ENCODE results near the gene LRMDA. TPM values are rescaled to one million over a fixed set of nuclear protein-coding genes. Genes with fewer than 3 reads are reported as not detected.

The LRMDA gene
- polyA plus RNA-seq, 3 donors: 39.8 to 59.6 (median 56.4) TPM

DNA sequence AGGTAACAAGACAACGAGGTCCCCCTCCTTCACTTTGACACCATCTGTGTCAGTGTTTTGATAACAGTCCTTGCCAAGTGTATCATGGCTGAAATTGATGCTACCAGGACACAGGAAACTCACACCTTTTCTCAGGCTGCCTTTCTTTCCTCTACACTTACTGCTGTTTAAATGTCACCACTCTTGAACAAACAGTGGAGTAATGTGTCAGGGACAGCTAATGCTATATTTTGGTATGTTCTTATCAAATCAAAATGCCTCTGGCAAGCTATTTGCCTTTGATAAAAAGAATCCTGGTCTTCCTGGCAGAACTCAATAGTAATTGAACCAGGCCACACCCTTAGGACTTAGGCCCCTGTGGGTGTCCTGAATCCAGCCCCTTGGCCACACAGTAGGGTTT is 692.9 kb downstream of the LRMDA start:
- Histone ChIP-seq H3K36me3 (replicated peaks in 1 of 2; ENCODE audit: control insufficient read depth in 1 of 2, insufficient read depth in 2 of 2, low read length in 2 of 2) (no peaks in the 10 kb centered on the region), H3K4me2 (replicated peaks; ENCODE audit: extremely low read depth, low read length, poor library complexity, severe bottlenecking) (no peak overlapping the region), H3K4me3 (replicated peaks in 1 of 3; ENCODE audit: low read depth in 2 of 3, low read length in 3 of 3) (no peak overlapping the region), H3K27me3 (ENCODE audit: control insufficient read depth in 2 of 2, insufficient read depth in 2 of 2, low read length in 2 of 2) (no peaks in the 10 kb centered on the region), H3K9ac (ENCODE audit: insufficient read depth, low read length, poor library complexity, severe bottlenecking) (no peak overlapping the region), H4K20me1 (ENCODE audit: insufficient read depth, low read length) (no peaks in the 10 kb centered on the region), H3K4me1 (ENCODE audit: control insufficient read depth in 1 of 2, insufficient read depth in 2 of 2, low read length in 2 of 2) (peaks cover 7 to 14% of the 10 kb centered on the region in 2 donors), H2AFZ (ENCODE audit: insufficient read depth, low read depth, low read length, poor library complexity, severe bottlenecking) (no peak overlapping the region), H3K9me3 (replicated peaks in 1 of 2; ENCODE audit: control insufficient read depth in 1 of 2, insufficient read depth in 1 of 2, low read length in 2 of 2) (no peaks in the 10 kb centered on the region), H3K27ac (ENCODE audit: low read depth in 1 of 2, low read length in 2 of 2) (no peak overlapping the region), H3K79me2 (ENCODE audit: insufficient read depth, low read length) (no peaks in the 10 kb centered on the region)
- Mint-ChIP-seq H3K4me1 (peaks cover 23% of the 10 kb centered on the region), H3K27ac (no peak overlapping the region), H3K4me3 (no peak overlapping the region), H3K27me3 (ENCODE audit: low read depth in 3 of 3) (peaks cover 0 to 5% (median 1%) of the 10 kb centered on the region in 3 donors), H3K36me3 (peaks cover 0 to 4% of the 10 kb centered on the region in 2 donors), H3K9me3 (peaks cover 0 to 1% (median 0%) of the 10 kb centered on the region in 7 donors)
- TF ChIP-seq CTCF (IDR thresholded peaks at IDR 0.05): no peak
- DNase-seq: no peak
- 57% methylated on average over 1 of the region's 1 CpG for WGBS (ENCODE audit: insufficient coverage)
- intact Hi-C loops (cut with micrococcal nuclease): no loop called here

- Histone ChIP-seq H3K4me2 (replicated peaks; ENCODE audit: extremely low read depth, low read length, poor library complexity, severe bottlenecking) (no peak overlapping the region), H2AFZ (ENCODE audit: insufficient read depth, low read depth, low read length, poor library complexity, severe bottlenecking) (no peak overlapping the region), H3K27ac (ENCODE audit: low read depth in 1 of 2, low read length in 2 of 2) (no peak overlapping the region), H3K36me3 (replicated peaks in 1 of 2; ENCODE audit: control insufficient read depth in 1 of 2, insufficient read depth in 2 of 2, low read length in 2 of 2) (no peaks in the 10 kb centered on the region), H3K27me3 (ENCODE audit: control insufficient read depth in 2 of 2, insufficient read depth in 2 of 2, low read length in 2 of 2) (no peaks in the 10 kb centered on the region), H4K20me1 (ENCODE audit: insufficient read depth, low read length) (no peaks in the 10 kb centered on the region), H3K4me1 (ENCODE audit: control insufficient read depth in 1 of 2, insufficient read depth in 2 of 2, low read length in 2 of 2) (peaks cover 7 to 14% of the 10 kb centered on the region in 2 donors), H3K9ac (ENCODE audit: insufficient read depth, low read length, poor library complexity, severe bottlenecking) (no peak overlapping the region), H3K9me3 (replicated peaks in 1 of 2; ENCODE audit: control insufficient read depth in 1 of 2, insufficient read depth in 1 of 2, low read length in 2 of 2) (no peaks in the 10 kb centered on the region), H3K4me3 (replicated peaks in 1 of 3; ENCODE audit: low read depth in 2 of 3, low read length in 3 of 3) (no peak overlapping the region), H3K79me2 (ENCODE audit: insufficient read depth, low read length) (no peaks in the 10 kb centered on the region)
- TF ChIP-seq CTCF (IDR thresholded peaks at IDR 0.05): no peak
- no CpG with 5 or more reads among the region's 2 CpGs for WGBS (ENCODE audit: insufficient coverage)
- no peak for DNase-seq
- Mint-ChIP-seq H3K27ac (no peak overlapping the region), H3K4me1 (peaks cover 23% of the 10 kb centered on the region), H3K9me3 (peaks cover 0 to 1% (median 0%) of the 10 kb centered on the region in 7 donors), H3K4me3 (no peak overlapping the region), H3K36me3 (peaks cover 0 to 4% of the 10 kb centered on the region in 2 donors), H3K27me3 (ENCODE audit: low read depth in 3 of 3) (peaks cover 0 to 5% (median 1%) of the 10 kb centered on the region in 3 donors)
- intact Hi-C loops (cut with micrococcal nuclease): no loop called here
These were observed 694.5 kb downstream of the LRMDA start for GRCh38 chr10:76125900-76126299.

All from CD14-positive monocyte (primary cell).